HG02852 (cell line): ENCODE measurements around the gene CDH22.

Experiments
- ATAC-seq: cut with Tn5 transposase; IDR thresholded peaks from one replicate; pipeline ENCODE4 v1.9.1; 2021; ENCODE audit warnings: mild to moderate bottlenecking, moderate library complexity; ENCODE audit not compliant: unreplicated experiment

Gene CDH22

DNA sequence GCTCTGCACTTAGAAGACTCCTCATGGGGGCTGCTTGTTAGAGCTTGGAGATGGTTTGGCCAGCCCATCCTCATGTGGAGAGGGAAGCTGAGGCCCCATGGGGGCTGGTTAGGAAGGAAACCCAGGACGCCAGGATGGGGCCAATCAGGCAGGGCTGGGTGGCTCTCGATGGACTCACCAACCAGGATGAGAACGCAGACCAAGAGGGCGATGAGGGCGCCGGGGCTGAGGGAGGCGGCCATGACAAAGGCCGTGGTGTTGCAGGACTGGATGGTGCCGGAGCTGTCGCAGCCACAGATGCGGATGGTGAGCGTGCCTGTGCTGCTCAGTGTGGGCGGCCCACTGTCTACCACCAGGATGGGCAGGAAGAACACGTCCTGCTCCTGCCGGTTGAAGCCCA is 130.5 kb downstream of the CDH22 start:
- no peak for ATAC-seq

DNA sequence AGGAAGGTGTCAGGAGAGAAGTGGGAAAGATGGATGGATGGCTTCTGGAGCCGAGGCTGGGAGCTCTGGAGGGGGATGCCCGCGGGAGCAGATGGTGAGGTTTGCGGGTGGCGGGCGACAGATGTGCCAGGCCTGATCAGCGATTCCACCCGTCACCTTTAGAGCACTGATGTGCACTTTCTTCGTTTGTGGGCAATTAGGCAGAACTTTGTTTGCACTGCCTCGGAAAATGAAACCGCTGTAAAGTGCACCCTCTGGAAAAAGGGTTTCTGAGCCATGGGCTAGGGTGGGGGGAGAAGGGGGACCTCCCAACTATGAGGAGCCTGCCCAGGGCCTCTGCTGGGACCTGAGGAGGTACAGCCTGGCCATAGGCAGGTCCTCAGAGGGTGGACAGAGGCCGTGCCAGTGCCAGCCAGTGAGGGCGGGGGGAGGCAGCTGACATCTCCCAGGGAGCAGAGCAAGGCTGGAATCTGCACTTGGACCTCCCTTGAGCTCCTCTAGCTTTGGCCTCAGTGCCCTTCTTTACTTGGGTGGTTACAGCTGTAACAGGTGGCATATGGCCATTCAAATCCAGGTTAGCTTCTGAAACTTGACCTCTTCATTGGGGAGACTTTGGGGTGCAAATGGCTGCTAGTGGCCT is 131.4 kb downstream of the CDH22 start:
- no peak for ATAC-seq

DNA sequence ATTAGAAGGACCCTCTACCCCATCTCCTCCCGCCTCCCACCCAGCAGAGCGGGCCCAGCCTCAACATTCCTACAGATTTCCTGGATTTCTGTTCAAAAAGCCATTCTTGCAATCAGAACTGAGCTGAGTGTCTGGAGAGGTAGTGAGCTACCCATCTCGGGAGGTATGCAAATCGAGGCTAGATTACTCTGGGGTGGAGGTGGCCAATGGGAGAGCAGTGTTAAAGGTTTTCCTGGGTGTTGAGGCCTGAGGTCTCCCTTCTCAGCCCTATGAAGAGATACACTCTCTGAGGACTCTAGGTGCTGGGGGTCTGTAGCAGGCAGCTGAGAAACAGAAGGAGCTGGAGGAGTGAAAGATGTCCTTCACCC is 133.2 kb downstream of the CDH22 start:
- ATAC-seq: no peak

DNA sequence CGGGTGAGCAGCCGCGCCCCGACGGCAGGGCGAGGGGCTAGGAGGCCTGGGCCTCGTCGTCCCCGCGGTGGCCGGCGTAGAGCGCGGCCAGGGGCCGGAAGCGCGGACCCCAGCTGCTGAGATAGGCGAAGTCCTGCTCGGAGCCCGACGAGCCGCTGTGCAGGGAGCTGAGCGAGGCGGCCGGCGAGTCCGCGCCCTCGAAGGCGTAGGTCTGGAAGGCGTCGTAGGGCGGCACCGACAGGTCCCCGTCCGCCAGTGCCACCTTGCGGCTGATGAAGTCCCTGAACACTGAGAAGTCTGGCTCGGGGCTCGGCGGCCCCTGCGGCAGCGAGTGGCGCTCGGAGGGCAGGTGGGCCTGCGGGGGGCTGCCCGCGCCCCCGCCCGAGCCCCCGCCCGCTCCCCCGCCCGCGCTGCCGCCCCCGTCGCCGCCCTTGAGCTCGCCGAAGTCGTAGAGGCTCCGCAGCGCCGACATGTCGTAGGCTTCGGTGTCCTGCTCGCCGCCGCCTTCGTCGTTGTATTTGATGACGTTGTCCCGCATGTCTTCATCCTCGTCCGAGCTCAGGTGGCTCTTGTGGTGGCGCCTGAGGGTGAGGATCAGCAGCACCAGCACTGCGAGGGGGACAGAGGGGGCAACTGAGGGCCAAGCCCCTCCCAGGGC is 133.7 kb downstream of the CDH22 start:
- ATAC-seq: no peak

GRCh38 chr20:46173652-46174468 is 134.4 kb downstream of the CDH22 start:
- no peak for ATAC-seq

GRCh38 chr20:46172961-46173536 is 135.2 kb downstream of the CDH22 start:
- ATAC-seq: no peak

DNA sequence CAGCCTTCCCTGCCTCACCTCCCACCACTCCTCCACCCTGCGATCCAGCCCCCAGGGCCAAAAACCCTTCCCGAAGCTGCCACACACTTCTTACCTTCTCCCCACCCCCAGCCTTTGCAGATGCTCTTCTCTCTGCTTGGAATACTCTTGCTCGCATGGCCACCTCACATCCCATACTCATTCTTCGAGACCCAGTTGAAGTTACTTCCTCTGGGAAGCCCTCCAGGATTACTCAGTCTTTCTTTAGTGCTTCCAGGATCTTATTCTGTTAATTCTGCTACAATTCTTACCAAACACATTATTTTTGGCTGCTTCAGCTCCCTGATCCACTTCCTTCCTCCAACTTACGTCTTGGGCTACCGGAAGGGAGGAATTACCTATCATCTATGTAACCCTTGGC is 135.8 kb downstream of the CDH22 start:
- no peak for ATAC-seq

GRCh38 chr20:46171909-46172308 is 136.4 kb downstream of the CDH22 start:
- ATAC-seq: no peak

DNA sequence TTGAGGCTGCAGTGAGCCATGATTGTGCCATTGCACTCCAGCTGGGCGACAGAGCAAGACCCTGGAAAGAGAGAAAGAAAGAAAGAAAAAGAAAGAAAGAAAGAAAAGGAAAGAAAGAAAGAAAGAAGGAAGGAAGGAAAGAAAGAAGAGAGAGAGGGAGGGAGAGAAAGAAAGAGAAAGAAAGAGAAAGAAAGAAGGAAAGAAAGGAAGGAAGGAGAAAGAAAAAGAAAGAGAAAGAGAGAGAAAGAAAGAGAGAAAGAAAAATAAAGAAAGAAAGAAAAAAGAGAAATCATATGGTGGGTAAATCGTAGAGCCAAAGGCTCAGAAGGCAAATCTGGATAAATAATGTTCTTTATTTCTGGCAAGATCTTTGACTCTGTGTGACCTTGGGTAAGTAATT is 136.8 kb downstream of the CDH22 start:
- no peak for ATAC-seq

DNA sequence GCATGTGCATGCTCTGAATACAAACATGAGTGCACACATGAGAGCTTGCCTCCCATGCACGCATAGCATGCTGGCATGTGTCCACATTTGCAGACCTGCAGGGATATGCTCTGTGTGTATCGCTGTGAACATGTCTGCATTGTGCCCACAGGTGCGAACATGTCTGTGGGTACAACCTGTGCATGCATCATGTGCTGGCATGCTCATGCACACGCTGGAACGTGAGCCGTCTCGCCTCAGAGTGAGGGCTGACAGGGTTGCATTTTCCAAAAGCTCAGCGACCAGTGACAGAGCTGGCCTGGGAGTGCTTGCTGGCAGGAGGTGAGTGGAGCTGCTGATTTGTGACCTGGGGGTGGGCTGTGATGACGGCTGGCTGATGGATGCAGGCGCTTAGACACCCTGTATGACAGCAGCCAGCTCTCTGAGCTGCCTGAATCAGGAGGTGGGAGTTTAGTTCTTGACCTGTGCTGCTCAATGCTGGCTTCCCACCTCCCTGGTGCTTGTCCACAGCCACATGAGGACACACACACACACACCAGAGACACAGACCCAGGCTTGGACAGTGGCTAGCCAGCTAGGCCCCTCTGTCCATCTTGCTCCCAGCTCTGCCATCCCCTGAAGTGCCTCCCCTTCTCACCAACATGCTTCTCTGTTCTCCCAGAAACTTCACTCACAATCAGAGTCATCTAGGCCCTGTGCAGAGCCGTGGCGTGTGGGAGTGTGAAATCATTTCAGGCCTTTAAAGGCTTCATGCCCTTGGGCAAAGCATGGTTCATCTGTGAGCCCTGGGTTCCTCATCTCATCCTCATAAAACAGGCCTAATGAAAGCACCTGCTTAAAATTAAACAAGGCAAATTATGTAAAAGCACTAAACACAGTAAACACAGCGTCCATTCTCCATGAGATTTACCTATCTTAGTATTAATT is 138.8 kb downstream of the CDH22 start:
- ATAC-seq: no peak

DNA sequence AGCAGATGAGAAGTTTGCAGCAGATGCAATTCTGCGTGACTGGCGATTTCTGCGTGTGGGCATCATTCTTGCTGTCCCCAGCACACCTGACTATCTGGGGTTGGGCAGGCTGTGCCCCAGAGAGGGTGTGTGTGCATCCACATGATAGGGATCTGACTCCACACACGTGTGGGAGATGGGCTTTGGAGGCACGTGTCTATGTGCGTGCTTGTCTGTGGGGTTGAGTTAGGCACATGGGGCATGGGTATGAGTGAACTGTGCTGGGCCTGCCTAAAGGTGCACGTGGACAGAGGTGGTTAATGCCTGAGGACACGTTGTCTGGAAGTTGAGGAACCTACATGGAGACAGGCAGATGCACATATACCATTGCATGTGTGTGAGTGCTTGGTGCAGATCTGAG is 139.9 kb downstream of the CDH22 start:
- ATAC-seq: no peak

DNA sequence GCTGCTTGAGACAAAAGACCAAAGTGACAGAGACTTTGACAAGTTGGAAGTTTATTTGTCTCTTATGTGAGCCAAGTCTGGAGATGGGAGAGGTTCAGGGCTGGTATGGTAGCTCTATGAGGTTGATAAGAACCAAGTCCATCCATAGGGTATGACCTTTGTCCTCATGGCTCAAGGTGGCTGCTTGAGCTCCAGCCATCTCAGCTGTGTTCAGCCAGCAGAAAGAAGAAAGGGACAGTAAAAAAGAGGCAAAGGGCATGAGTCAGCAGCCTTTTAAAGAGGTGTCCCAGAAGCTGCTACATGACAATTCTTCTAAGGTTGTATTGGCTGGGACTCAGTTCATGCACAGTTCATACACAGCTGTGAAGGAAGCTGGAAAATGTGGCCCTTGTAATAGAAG is 141.2 kb downstream of the CDH22 start:
- ATAC-seq: no peak

- no peak for ATAC-seq
Observed at GRCh38 chr20:46164254-46164653, 144.0 kb downstream of the CDH22 start.

GRCh38 chr20:46161921-46162320 is 146.4 kb downstream of the CDH22 start:
- no peak for ATAC-seq

- no peak for ATAC-seq
Observed at GRCh38 chr20:46160661-46161060, 147.6 kb downstream of the CDH22 start.

DNA sequence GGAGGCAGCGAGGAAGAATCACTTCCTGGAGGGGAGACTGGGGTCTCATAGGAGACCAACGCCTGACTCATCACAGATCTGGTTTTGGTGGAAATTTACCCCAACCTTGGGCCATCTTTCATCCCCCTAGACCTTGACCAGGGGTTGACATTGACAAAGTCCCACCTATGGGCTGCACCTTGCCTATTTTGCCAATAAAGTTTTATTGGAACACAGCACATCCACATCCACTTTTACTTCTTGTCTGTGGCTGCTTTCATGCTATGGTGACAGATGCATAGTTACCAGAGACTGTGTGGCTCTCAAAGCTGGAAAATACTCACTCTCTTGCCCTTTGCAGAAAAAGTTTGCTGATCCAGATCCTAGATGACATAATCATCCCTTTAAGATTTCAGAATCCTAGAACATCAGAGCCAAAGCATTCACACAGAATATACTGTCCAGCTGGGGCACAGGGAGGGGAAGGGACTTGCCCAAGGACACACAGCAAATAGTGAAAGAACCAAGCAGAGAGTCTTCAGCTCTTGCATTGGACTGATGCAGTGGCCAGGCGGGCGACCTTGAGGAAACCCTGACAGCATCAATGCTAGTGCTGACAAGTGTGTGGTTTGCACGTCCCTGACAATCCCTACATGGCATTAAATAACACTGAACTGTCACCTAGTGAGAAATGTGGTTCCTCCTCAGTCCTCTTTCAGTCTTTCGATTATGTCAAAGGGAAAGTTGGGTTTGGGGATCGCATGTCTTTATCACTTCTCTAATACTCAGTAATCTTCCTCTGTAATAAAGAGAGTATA is 149.0 kb downstream of the CDH22 start:
- ATAC-seq: no peak

GRCh38 chr20:46158476-46158987 is 149.8 kb downstream of the CDH22 start:
- ATAC-seq: no peak

DNA sequence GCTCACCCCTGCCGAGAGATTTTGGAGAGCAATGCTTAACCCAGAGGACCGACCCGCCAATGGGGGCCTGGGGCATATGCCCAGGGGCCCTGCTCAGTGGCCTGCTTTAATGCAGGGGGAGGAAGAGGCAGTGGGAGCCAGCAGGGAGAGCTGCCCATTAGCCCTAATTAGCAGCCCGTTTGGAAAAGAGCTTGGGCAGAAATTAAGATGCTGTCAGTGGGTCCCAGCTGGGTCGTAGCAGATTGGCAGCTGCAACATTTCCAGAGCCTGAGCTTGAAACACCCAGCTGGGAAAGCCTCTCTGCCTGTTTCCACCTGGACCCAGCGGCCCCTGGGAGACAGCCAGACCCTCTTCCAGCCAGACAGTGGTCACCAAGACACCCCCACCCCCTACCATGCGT is 150.7 kb downstream of the CDH22 start:
- ATAC-seq: no peak

DNA sequence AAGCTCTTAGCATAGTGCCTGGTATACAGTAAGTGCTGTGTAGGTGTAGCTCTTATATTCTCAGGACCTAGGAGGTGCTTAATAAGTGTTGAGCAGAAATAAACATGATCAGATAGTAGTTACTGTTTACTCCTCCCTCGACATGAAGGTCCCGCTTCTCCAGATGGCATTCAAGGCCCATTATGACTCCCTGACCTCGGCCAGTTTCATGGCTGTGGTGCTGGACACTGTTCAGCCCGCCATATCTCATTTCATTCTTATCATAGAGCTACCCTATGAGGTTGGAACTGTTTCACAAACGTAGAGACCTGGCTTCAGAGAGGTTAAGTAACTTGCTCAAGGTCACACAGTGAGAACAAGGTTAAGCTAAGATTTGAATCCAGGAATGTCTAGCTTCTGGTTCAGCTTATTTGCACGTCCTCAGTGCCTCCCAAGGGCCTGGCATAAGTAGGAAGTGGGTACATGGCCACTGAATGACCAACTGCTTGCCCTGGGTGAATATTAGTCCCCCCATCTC is 151.2 kb downstream of the CDH22 start:
- no peak for ATAC-seq
